Stimulated activated CD8-positive, alpha-beta memory T cell treated with anti-CD3 and anti-CD28 coated beads, Interleukin-4, amount 100 ng/mL, for 24 hours (primary cell): Measurements from ENCODE around the gene SLC3A2.

Source experiments
- DNase-seq: peaks from one replicate; pipeline ENCODE4 v3.0.0-alpha.2; 2020; ENCODE audit warnings: low read depth

SLC3A2 gene

GRCh38 chr11:62881579-62882430 lies 1.1 kb downstream of the SLC3A2 start:
- peak; percentile 93 for DNase-seq

DNA sequence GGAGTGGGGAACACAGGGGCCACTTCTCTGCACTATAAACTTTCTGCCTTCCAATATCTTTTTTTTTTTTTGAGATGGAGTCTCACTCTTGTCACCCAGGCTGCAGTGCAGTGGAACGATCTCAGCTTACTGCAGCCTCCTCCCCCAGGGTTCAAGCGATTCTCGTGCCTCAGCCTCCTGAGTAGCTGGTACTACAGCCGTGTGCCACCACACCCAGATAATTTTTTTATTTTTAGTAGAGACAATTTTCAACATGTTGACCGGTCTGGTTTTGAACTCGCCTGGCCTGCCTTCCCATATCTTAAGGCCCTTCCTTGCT lies 1.7 kb downstream of the SLC3A2 start:
- DNase-seq: no peak

DNA sequence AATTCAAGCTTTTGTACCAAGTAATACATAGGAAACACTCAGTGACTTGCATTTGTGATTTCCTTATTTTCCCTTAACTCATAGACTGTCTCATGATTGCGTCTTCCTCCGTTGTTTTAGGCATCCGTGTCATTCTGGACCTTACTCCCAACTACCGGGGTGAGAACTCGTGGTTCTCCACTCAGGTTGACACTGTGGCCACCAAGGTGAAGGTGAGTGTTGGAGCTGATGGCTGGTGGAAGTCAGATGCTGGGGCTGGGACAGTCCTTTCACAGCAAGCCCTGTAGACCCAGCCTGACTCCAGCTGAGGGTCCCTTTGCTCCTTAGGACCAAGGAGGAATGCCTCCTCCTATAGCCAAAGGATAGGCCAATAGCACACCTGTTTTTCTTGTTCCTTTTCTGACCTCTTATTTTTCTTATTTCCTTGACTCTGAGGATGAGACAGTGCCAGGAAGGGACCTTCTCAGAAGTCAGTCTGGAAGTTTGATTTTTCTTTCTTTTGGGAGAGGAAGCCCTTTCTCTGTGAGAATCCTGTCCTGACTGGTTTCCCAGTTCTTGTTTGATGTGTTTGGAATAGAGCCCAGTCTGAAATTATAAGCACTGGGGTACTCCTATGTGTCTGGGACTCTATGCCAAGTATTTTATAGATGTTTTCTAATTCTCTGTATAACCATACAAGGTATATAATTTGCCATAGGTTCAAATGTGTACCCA lies 2.2 kb downstream of the SLC3A2 start:
- DNase-seq: no peak

- DNase-seq: no peak
Observed at GRCh38 chr11:62883673-62884072, 3.0 kb downstream of the SLC3A2 start.

- DNase-seq: no peak
Observed at GRCh38 chr11:62885137-62885750, 4.5 kb downstream of the SLC3A2 start.

- DNase-seq: no peak
Observed at GRCh38 chr11:62888406-62888805, 7.7 kb downstream of the SLC3A2 start.

- DNase-seq: no peak
Observed at GRCh38 chr11:62889126-62889483, 8.4 kb downstream of the SLC3A2 start.

DNA sequence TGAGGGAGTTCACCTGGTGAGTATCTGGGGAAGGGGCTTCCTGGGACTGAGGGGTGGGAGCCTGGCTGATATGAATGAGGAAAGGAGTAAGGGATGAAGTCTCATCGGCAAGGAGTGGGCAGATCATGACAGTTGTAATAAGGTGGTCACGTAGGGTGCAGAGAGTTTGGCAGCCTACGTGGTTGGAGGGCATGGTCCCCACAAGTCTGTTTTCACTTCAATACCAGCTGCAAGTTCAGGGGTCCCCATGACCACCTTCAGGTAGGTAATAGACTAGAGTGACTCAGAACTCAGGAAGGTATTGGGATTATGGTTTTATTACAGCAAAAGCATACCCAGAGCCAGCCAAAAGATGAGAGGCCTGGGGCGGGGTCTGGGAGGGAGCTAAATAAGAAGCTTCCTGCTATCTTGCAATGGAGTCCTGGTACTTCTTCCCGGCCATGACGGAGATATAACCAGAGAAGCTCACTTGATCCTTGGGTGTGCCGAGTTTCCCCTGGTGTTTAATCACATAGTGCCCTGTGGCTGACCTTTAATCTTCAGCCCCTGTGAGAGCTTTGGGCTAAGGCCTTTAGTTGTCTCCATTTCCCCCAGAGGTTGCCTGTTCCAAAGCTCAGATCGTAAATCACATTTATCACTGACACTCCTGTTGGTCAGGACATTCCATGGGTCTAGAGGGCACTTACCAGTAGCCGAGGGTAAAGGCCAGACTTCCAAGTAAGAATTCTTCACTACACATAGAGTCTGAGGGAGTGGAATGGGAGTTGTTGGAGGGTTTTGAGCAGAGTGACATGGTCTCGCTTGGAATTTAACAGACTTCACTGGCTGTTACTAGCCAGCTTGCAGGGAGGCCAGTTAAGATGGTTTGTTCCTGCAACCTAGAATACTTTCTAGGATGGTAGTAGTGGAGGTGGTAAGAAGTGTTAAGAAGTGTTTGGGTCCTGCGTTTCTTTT lies 9.1 kb downstream of the SLC3A2 start:
- no peak for DNase-seq

DNA sequence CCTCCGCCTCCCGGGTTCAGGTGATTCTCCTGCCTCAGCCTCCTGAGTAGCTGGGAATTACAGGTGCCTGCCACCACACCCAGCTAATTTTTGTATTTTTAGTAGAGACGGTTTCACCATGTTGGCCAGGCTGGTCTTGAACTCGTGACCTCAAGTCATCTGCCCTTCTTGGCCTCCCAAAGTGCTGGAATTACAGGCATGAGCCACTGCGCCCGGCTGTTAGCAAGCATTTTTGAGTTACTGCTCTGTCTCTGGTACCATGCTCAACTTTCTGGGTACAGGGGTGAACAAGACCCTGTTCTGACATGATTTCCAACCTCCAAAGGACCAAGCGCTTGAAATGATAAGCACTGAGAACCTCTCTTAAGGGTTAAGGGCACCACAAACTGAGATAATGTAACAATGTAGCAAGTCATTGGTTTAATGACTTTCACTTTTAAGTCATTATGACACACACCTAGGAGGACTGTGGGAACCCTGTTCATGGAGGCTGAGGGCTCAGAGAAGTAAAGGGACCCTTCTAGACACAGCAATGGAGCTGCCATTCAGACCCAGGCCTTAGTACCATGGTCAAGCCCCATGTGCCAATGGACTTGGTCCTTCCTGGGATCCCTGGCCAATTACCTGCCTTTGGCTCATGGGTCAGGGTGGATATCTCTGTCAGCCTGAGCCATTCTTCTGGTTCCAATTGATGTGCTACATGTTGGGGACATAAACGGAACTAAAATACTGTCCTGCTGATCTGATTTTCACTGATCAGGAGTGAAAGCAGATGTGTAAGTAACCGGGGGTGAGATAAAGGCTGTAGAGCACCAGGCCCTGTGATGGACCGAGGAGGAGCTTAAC lies 11.6 kb downstream of the SLC3A2 start:
- DNase-seq: no peak

GRCh38 chr11:62895501-62895900 lies 14.8 kb downstream of the SLC3A2 start:
- no peak for DNase-seq

GRCh38 chr11:62896049-62896448 lies 15.4 kb downstream of the SLC3A2 start:
- DNase-seq: no peak

DNA sequence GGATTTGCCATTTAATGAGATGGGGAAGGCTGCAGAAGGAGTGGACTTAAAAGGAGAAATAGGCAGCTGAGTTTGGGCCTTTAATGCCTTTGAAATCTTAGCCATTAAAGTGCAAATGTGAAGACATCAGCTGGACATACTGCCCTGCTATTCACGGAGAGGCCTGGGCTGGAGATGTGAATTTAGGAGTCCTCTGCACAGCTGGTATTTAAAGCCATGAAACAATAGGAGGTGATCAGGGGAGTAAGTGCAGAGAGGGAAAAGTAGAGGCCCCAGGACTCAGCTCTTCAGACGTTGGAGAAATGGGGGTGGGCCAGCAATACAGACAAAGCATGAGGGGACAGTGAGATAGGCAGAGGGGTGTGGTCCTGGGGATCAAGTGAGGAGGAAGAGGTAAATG lies 16.6 kb downstream of the SLC3A2 start:
- no peak for DNase-seq

- DNase-seq: no peak
Observed at GRCh38 chr11:62898027-62898426, 17.3 kb downstream of the SLC3A2 start.

GRCh38 chr11:62902932-62903331 lies 22.2 kb downstream of the SLC3A2 start:
- DNase-seq: no peak

DNA sequence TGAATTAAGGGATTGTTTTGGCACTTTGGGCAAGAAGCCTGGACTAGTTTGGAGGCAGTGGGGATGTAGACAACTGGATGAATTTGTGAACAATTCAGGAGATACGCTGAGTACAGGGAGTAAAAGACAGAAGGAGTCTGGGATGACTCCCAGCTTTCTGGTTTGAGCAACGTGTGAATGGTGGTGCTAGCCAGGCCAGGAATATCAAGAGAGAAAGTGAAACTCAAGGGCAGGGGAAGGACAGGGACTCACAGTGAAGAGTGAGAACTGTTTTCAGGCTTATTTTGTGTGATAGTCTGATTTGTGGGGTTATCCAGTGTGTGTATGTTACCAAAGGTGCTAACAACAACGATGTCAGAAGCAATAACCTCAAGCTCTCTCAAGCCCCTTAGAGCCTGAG lies 24.6 kb downstream of the SLC3A2 start:
- no peak for DNase-seq

GRCh38 chr11:62905927-62906531 lies 25.3 kb downstream of the SLC3A2 start:
- DNase-seq: peak; percentile 62

GRCh38 chr11:62908468-62909072 lies 27.9 kb downstream of the SLC3A2 start:
- DNase-seq: no peak

DNA sequence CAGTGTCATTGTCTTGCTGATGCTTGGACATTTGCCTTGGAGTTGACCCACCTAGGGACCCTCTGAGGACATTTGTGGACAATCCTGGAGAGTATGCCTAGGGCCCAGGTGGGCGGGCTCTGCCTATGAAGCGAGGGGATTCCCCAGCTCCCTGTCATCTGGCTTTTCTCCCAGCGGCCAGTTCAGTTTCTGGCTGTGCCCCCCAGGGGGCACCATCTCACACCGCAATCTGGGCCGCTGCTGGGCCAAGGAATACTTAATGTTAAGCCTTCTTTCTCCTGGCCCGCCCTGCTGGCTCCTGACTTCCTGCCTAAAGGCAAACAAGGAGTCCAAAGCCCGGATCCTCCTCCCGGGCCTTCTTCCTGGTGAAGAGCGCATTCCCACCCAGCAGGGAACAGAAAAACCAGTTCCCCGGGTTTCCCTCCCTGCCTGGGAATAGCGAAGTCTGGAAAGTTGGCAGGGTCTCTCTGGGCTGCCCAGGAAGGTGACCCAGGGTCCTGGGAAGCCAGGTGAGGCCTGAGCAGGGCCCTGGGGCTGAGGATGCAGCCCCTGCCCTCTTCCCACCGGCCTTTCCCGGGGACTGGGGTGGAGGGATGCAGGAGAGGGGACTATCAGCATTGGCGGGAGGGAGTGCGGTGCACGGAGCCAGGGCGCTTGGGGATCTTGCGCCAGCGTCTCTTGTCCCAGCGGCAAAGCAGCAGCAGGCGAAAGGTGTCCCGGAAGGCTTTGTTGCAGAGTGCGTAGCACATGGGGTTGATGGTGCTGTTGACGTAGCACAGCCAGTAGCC lies 28.6 kb downstream of the SLC3A2 start:
- DNase-seq: no peak

- no peak for DNase-seq
Observed at GRCh38 chr11:62910141-62910882, 29.6 kb downstream of the SLC3A2 start.
